Natural killer cell (primary cell): Measurements from ENCODE around the gene C2orf49. TPM values are rescaled to one million over a fixed set of nuclear protein-coding genes. Genes with fewer than 3 reads are reported as not detected.

ENCODE experiments used
- ATAC-seq, 3 donors: fragments of 150-1000 bp in 2 of 3; fragments of 200-7000 bp in 1 of 3; cut with Tn5 transposase; 1 replicate in 1 of 3; 2 replicates in 2 of 3; pipeline ENCODE4 v1.10.0; 2021; ENCODE audit warnings: mild to moderate bottlenecking in 2 of 3, moderate library complexity in 2 of 3
- DNase-seq, 2 donors: peaks; one replicate each; pipeline versions ENCODE4 v3.0.0 to v3.0.0-alpha.2; 2013 to 2021; ENCODE audit warnings: mixed read lengths in 1 of 2
- H3K27ac ChIP-seq: one replicate; pipeline ENCODE4 v1.5.1; 2013; ENCODE audit warnings: mild to moderate bottlenecking, low read length
- H3K27me3 ChIP-seq: one replicate; pipeline ENCODE4 v1.6.1; 2013; ENCODE audit warnings: low read length; ENCODE audit not compliant: control insufficient read depth, insufficient read depth
- H3K36me3 ChIP-seq: one replicate; pipeline ENCODE4 v1.6.1; 2013; ENCODE audit warnings: low read length; ENCODE audit not compliant: control insufficient read depth, insufficient read depth
- H3K4me1 ChIP-seq: one replicate; pipeline ENCODE4 v1.6.1; 2013; ENCODE audit warnings: low read length; ENCODE audit not compliant: control insufficient read depth, insufficient read depth
- H3K4me3 ChIP-seq: one replicate; pipeline ENCODE4 v1.5.1; 2013; ENCODE audit warnings: low read length
- H3K9me3 ChIP-seq: one replicate; pipeline ENCODE4 v1.6.1; 2013; ENCODE audit warnings: low read length; ENCODE audit not compliant: control insufficient read depth, insufficient read depth
- H3K27ac Mint-ChIP-seq, 2 donors: one replicate each; pipeline ENCODE4 v1.8.0; 2022; ENCODE audit warnings: mild to moderate bottlenecking in 2 of 2, mixed read lengths in 2 of 2, moderate library complexity in 1 of 2
- H3K27me3 Mint-ChIP-seq, 2 donors: one replicate each; pipeline ENCODE4 v1.8.0; 2022; ENCODE audit warnings: low read depth in 2 of 2, mixed read lengths in 2 of 2
- H3K36me3 Mint-ChIP-seq: one replicate; pipeline ENCODE4 v1.8.0; 2022; ENCODE audit warnings: mixed read lengths
- H3K4me1 Mint-ChIP-seq, 2 donors: one replicate each; pipeline ENCODE4 v1.8.0; 2022; ENCODE audit warnings: mixed read lengths in 2 of 2
- H3K4me3 Mint-ChIP-seq: one replicate; pipeline ENCODE4 v1.8.0; 2022; ENCODE audit warnings: mild to moderate bottlenecking, moderate library complexity, mixed read lengths
- H3K9me3 Mint-ChIP-seq, 2 donors: one replicate each; pipeline ENCODE4 v1.8.0; 2022; ENCODE audit warnings: mixed read lengths in 2 of 2
- WGBS: methylation state at CpG from one replicate; pipeline ENCODE4 v1.1.7; 2013; ENCODE audit warnings: missing lambda C conversion rate; ENCODE audit not compliant: insufficient coverage; 5-methylcytosine and 5-hydroxymethylcytosine counted together
- intact Hi-C: fragments of 100-400 bp; cut with micrococcal nuclease; formaldehyde crosslinking; loops from one replicate; pipeline ENCODE4 v1.14.2; 2022
- total RNA-seq, 4 donors: library from RNA; stranded (reverse); fragments of 120-200 nt in 1 of 4; gene quantifications; one replicate each; pipeline versions ENCODE4 v1.2.3 to v1.2.4, GENCODE V29; 2013 to 2022
- TF ChIP-seq, protein P1 (sequence below): fragments of 200-600 bp; IDR thresholded peaks from one replicate; pipeline ENCODE4 v1.8.0; 2022; ENCODE audit warnings: antibody characterized with exemption

C2orf49 gene
- total RNA-seq, 3 donors from 2014 or later (not counting 1 experiment from before 2014, with no cell fraction given) = 19.4 to 23.5 (median 23.2) TPM

GRCh38 chr2:105377871-105378270, 40.5 kb downstream of the C2orf49 start:
- no peaks in the 10 kb centered on the region for H3K36me3 Mint-ChIP-seq
- H3K27ac Mint-ChIP-seq = no peak overlapping the region
- H3K4me3 Mint-ChIP-seq = no peak overlapping the region
- Histone ChIP-seq H3K4me3 (no peak overlapping the region), H3K27ac (no peak overlapping the region), H3K4me1 (peaks cover 7% of the 10 kb centered on the region), H3K36me3 (no peaks in the 10 kb centered on the region), H3K9me3 (no peaks in the 10 kb centered on the region), H3K27me3 (no peaks in the 10 kb centered on the region)
- no peaks in the 10 kb centered on the region for H3K27me3 Mint-ChIP-seq
- TF ChIP-seq, protein P1, sequence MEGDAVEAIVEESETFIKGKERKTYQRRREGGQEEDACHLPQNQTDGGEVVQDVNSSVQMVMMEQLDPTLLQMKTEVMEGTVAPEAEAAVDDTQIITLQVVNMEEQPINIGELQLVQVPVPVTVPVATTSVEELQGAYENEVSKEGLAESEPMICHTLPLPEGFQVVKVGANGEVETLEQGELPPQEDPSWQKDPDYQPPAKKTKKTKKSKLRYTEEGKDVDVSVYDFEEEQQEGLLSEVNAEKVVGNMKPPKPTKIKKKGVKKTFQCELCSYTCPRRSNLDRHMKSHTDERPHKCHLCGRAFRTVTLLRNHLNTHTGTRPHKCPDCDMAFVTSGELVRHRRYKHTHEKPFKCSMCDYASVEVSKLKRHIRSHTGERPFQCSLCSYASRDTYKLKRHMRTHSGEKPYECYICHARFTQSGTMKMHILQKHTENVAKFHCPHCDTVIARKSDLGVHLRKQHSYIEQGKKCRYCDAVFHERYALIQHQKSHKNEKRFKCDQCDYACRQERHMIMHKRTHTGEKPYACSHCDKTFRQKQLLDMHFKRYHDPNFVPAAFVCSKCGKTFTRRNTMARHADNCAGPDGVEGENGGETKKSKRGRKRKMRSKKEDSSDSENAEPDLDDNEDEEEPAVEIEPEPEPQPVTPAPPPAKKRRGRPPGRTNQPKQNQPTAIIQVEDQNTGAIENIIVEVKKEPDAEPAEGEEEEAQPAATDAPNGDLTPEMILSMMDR = no peak
- H3K4me1 Mint-ChIP-seq = peaks cover 0 to 8% of the 10 kb centered on the region in 2 donors
- no peaks in the 10 kb centered on the region for H3K9me3 Mint-ChIP-seq
- no peak for ATAC-seq
- intact Hi-C loops = no loop called here
- no peak for DNase-seq
- WGBS = 84% methylated on average over 3 of the region's 3 CpGs

GRCh38 chr2:105378276-105378840, 41.0 kb downstream of the C2orf49 start:
- peaks cover 0 to 2% of the 10 kb centered on the region in 2 donors for H3K27me3 Mint-ChIP-seq
- TF ChIP-seq, protein P1 = no peak
- peaks cover 5% of the 10 kb centered on the region for H3K4me1 ChIP-seq
- 83% methylated on average over 12 of the region's 12 CpGs for WGBS
- H3K27ac Mint-ChIP-seq = no peak overlapping the region
- no peak overlapping the region for H3K4me3 Mint-ChIP-seq
- H3K9me3 Mint-ChIP-seq = no peaks in the 10 kb centered on the region
- no peaks in the 10 kb centered on the region for H3K36me3 Mint-ChIP-seq
- H3K4me3 ChIP-seq = no peak overlapping the region
- no peaks in the 10 kb centered on the region for H3K9me3 ChIP-seq
- H3K27ac ChIP-seq = no peak overlapping the region
- DNase-seq (no peak), ATAC-seq (no peak)
- no peaks in the 10 kb centered on the region for H3K36me3 ChIP-seq
- H3K4me1 Mint-ChIP-seq = peaks cover 0 to 8% of the 10 kb centered on the region in 2 donors
- intact Hi-C loops = no loop called here
- H3K27me3 ChIP-seq = no peaks in the 10 kb centered on the region

GRCh38 chr2:105378921-105379383, 41.6 kb downstream of the C2orf49 start:
- Histone ChIP-seq H3K27me3 (no peaks in the 10 kb centered on the region), H3K36me3 (no peaks in the 10 kb centered on the region), H3K4me1 (no peaks in the 10 kb centered on the region), H3K9me3 (no peaks in the 10 kb centered on the region), H3K4me3 (no peak overlapping the region), H3K27ac (no peak overlapping the region)
- Mint-ChIP-seq H3K27ac (no peak overlapping the region), H3K4me1 (peaks cover 0 to 3% of the 10 kb centered on the region in 2 donors), H3K36me3 (no peaks in the 10 kb centered on the region), H3K4me3 (no peak overlapping the region), H3K27me3 (peaks cover 0 to 6% of the 10 kb centered on the region in 2 donors), H3K9me3 (no peaks in the 10 kb centered on the region)
- no peak for DNase-seq
- 91% methylated on average over 4 of the region's 4 CpGs for WGBS
- intact Hi-C loops = no loop called here
- ATAC-seq = no peak
- TF ChIP-seq, protein P1 = no peak

- Mint-ChIP-seq H3K4me3 (no peak overlapping the region), H3K27ac (no peak overlapping the region), H3K36me3 (no peaks in the 10 kb centered on the region), H3K4me1 (no peaks in the 10 kb centered on the region), H3K27me3 (peaks cover 0 to 6% of the 10 kb centered on the region in 2 donors), H3K9me3 (no peaks in the 10 kb centered on the region)
- no peaks in the 10 kb centered on the region for H3K4me1 ChIP-seq
- no peaks in the 10 kb centered on the region for H3K9me3 ChIP-seq
- H3K27me3 ChIP-seq = no peaks in the 10 kb centered on the region
- H3K4me3 ChIP-seq = no peak overlapping the region
- TF ChIP-seq, protein P1 = no peak
- no peaks in the 10 kb centered on the region for H3K36me3 ChIP-seq
- ATAC-seq = no peak
- intact Hi-C loops = no loop called here
- WGBS = 79% methylated on average over 7 of the region's 7 CpGs
- DNase-seq = no peak
- H3K27ac ChIP-seq = no peak overlapping the region
Observed at GRCh38 chr2:105379741-105380186, 42.4 kb downstream of the C2orf49 start.
